ENCODE measurements around the gene SRRM3. TPM values are rescaled to one million over a fixed set of nuclear protein-coding genes. Genes with fewer than 3 reads are reported as not detected.
A peak's percentile ranks its signal among the peaks of the same experiment; 100 is the strongest.
"Not testable (repeated sequence)": the region's sequence is repeated elsewhere in the genome, so short reads cannot be mapped to it uniquely, and the experiment has no call there.

Gene SRRM3
- total and polyA plus RNA-seq, 9 of the 15 experiments (the other 6 are each of a cell fraction or from before 2014, with no cell fraction given) = 0.04 to 0.91 (median 0.46) TPM; not detected in 2

DNA sequence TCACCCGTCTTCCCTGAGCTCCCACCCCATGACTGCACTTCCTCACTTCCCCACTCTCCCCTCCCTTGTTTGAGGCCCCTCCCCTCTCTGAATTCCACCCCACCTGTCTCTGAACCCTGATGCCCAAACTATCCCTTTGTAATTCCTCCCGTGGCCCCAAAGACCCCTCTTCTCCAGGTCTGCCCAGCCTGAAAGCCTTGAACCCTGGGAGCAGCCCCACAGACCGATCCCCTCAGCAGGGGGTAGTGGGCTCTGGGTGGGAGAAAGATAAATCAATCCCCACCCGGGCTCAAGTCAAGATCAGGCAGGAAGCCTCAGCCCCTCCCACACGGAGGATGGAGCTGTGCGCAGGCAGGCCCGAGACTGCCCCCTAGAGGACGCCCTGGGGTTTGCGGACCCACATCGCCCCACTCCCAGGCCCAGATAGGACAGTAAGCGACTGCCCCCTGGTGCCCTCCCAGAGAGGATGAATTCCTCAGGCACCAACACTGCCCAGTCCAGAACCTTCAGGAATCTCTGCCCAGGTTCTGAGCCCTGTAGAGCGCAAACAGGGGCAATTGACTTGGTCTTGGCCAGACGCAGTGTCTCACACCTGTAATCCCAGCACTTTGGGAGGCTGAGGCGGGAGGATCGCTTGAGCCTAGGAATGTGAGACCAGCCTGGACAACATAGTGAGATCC lies 112.5 kb downstream of the SRRM3 start (continued):
- TF ChIP-seq, protein P1, sequence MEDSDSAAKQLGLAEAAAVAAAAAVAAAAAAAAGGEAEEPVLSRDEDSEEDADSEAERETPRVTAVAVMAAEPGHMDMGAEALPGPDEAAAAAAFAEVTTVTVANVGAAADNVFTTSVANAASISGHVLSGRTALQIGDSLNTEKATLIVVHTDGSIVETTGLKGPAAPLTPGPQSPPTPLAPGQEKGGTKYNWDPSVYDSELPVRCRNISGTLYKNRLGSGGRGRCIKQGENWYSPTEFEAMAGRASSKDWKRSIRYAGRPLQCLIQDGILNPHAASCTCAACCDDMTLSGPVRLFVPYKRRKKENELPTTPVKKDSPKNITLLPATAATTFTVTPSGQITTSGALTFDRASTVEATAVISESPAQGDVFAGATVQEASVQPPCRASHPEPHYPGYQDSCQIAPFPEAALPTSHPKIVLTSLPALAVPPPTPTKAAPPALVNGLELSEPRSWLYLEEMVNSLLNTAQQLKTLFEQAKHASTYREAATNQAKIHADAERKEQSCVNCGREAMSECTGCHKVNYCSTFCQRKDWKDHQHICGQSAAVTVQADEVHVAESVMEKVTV (CRISPR knock-in tag; IDR thresholded peaks at IDR 0.05) = peak; percentile 100

DNA sequence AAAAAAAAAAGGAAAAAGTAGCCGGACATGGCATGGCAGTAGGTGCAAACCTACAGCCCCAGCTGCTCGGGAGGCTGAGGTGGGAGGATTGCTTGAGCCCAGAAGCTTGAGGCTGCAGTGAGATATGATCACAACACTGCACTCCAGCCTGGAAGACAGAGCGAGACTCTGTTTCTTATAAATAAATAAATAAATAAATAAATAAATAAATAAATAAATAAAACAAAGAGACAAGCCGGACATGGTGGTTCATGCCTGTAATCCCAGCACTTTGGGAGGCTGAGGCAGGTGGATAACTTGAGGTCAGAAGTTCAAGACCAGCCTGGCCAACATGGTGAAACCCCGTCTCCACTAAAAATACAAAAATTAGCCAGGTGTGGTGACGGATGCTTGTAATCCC lies 113.0 kb downstream of the SRRM3 start:
- not testable (repeated sequence) for FAIRE-seq; H3K27ac ChIP-seq (ENCODE audit: extremely low read depth, low read depth, low read length); DNase-seq (ENCODE audit: extremely low read depth in 1 of 4, low spot score in 3 of 4); H4K20me1 ChIP-seq (replicated peaks; ENCODE audit: control insufficient read depth, insufficient read depth, low read length); H3K9ac ChIP-seq (ENCODE audit: insufficient read depth in 1 of 2, low read depth in 2 of 2, low read length in 2 of 2); H2AFZ ChIP-seq (ENCODE audit: low read depth, low read length); ATAC-seq; H3K4me3 ChIP-seq; H3K4me2 ChIP-seq (ENCODE audit: insufficient read depth, low read length); H3K27me3 ChIP-seq (ENCODE audit: control insufficient read depth in 2 of 2, insufficient read depth in 2 of 2, low read length in 2 of 2); BruUV-seq (replicated peaks); H3K9me1 ChIP-seq (ENCODE audit: control insufficient read depth, insufficient read depth, low read length); H3K36me3 ChIP-seq (ENCODE audit: control insufficient read depth, insufficient read depth, low read length); H3K9me3 ChIP-seq (replicated peaks; ENCODE audit: control insufficient read depth, insufficient read depth, low read depth, low read length)
- 0 out of 2 replicates have a peak, but pooled peaks have one; percentile 7 for TF ChIP-seq FOSL1 (tag; conservative IDR thresholded peaks at IDR 0.05)
- peak; percentile 39; the same call in 1 of the 2 replicates for TF ChIP-seq ADNP (tag; IDR thresholded peaks at IDR 0.05)
- TF ChIP-seq ZC3H11A (IDR thresholded peaks at IDR 0.05; ENCODE audit: low read depth, low read length) = peak; percentile 82; the same call in 1 of the 2 replicates
- 31% methylated on average over 6 of the region's 6 CpGs for WGBS (ENCODE audit: insufficient coverage, low coverage, missing lambda C conversion rate)
- intact Hi-C loops (cut with micrococcal nuclease) = loop anchor here (1.0 to 5.0 kb wide), 5 partner anchors 23 to 447 kb away; no protein-coding TSS in a partner anchor
- in situ Hi-C loops (cut with MboI) = loop anchor here (5.0 kb wide), 1 partner anchor 137 kb away; no protein-coding TSS in a partner anchor
- CTCF ChIA-PET (ENCODE audit: low intra/inter-chr PET ratio) = interaction anchor here (0.7 to 4.1 kb wide), 9 partner anchors 12 to 448 kb away, joined by 3 to 111 read pairs (median 7); partner anchors contain the start of gene HSPB1
- Histone ChIP-seq H3K4me1 (replicated peaks in 1 of 2; ENCODE audit: control insufficient read depth in 2 of 2, insufficient read depth in 2 of 2, low read length in 2 of 2) (peaks cover 28 to 48% of the 10 kb centered on the region in 2 experiments; a peak in 4 of 5 replicates), H3K79me2 (ENCODE audit: control insufficient read depth, insufficient read depth, low read length) (peaks cover 13% of the 10 kb centered on the region)
- POLR2A ChIA-PET = interaction anchor here (0.6 to 1.3 kb wide), 5 partner anchors 7 to 98 kb away, joined by 3 to 5 read pairs (median 3); no protein-coding TSS in a partner anchor

Data from K562 (cell line).